HG03565 (cell line): ENCODE data around the gene OR51G2.
"Not testable (repeated sequence)": the region's sequence is repeated elsewhere in the genome, so short reads cannot be mapped to it uniquely, and the experiment has no call there.

ENCODE experiments used
- ATAC-seq: cut with Tn5 transposase; IDR thresholded peaks from one replicate; pipeline ENCODE4 v1.9.1; 2021; ENCODE audit warnings: mild to moderate bottlenecking, moderate library complexity; ENCODE audit not compliant: unreplicated experiment

OR51G2 gene

DNA sequence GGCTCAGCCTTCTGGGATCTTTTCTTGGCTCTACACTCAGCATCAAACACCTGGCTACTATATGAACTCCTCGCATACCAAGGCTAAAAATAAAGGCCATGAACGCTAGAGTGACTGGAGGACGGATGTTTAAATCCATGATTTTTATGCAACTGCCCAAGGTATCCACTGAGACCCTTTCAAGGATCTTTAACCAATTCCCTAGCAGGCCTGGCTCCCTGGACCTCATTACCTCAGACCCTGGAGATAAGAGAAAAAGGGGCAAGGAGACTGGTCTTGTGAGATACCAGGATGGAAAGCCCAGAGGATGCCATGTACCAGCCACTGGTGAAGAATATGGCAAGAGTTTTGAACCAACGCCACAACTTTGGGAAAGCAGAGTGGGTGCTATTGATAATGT is at the start of gene OR51G2:
Gene OR51G2, minus strand, starts transcription at position 101 of the 400 bp plus-strand sequence. CDS start 3,687 bp downstream, outside the sequence.
- ATAC-seq = no peak

DNA sequence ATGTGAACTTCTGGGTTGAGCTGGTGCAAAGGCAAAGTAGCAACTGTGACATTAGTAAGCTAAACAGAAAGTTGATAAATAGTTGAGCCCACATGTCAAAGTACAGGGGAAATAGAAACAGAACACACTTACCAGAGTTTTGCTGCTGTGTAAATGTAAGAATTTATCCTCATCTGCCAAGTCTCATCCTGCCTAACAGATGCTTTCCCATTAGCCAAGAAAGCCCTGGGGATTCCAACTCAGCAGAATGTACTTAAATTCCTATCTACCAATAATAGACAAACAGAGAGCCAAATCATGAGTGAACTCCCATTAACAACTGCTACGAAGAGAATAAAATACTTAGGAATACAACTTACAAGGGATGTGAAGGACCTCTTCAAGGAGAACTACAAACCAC is 43.7 kb upstream of the OR51G2 start:
- ATAC-seq = no peak

DNA sequence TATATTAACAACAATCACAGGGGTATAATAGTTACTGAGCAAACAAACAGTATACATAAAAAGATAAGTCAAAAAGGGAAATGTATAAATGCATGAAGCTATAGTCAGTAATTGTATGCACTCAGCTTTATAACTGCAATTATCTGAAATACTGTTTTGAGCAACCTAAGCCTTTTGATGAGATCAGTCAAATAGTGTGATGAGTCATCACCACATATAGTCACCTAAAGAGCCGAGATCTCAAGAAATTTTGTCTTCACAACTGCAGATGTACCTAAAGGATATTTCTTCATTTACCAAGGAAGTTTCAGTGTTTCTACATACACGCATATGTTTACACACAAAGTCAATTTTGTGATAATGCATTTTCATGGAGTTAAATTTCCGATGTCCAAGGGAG is 41.7 kb upstream of the OR51G2 start:
- no peak for ATAC-seq

DNA sequence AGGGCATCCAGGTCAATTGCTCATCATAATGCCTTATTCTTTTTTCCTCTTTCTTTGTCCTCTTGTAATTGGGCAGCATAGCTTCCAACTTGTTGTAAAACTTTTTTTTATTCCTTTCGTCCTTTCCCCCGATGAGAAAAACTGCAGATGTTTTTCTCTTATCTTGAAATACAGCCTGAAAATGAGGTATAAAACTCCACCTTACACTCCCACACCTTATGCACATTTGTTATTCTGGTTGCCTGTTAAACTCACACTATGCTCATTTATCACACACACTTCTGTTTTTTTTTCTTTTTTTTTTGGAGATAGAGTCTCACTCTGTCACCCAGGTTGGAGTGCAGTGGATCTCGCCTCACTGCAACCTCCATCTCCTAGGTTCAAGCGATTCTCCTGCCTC is 38.2 kb upstream of the OR51G2 start:
- no peak for ATAC-seq

- not testable (repeated sequence) for ATAC-seq
These were observed 36.5 kb upstream of the OR51G2 start, which contains the start of gene OR51A2 for GRCh38 chr11:4955613-4956012. OR51A2 (minus strand) TSS chr11:4955713; CDS start chr11:4955713, 0 bp downstream.

DNA sequence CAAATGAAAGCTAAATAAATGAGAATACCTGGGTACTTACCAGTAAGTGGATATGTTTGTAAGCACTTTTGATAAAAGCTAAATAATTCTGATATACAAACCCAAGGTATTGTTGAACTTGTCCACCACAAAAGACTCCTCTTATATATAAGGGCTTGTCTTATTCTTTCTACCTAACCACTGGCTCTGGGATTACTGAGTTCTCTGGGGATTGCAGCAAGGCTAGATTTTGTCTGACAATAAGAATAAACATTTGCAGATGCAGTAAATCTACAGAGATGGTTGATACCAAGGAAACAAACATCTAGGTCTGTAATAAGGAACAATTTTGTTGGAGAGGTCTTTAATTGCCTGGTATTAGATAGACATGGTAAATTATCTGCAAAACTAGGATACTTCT is 28.4 kb upstream of the OR51G2 start, which contains the start of gene OR51A4:
Gene OR51A4, minus strand, starts transcription at position 101 of the 400 bp plus-strand sequence. CDS start 505 bp downstream, outside the sequence.
- no peak for ATAC-seq

DNA sequence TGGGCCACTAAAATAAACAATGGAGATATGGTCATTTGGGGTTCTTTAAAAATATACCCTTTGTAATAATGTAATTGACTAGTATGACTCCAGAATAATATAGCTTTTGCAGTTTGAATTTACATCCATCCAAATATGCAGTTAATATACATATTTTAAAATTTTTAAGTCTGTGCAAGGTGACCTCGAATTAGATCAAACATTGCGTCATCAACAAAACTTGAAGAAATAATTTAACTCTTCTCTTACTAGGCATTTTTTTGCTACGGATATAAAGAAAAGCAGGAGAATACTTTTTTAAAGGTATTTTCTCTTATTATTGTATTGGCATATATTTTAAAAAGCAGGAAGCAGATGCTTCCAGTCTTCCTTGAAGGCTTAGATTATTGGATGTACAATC is 17.6 kb upstream of the OR51G2 start:
- no peak for ATAC-seq

GRCh38 chr11:4932751-4933150 is 13.6 kb upstream of the OR51G2 start:
- no peak for ATAC-seq

DNA sequence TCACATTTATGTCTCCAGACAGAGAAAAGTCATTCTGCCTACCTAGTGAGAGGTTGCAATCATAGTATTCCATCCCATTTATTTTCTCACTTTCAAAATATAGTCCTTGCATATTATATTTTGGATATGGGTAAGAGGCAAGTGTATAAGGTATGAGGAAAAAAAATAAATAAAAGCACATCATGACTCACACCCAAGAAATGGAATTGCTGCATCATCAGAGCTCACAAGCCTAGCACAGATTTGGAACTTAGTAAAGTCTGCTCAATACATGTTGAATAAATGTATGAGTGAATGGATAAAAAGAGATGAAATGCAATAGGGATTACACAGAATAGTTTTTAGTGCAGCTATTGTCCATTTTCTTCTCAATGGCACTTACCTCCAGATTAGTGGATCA is 7.5 kb upstream of the OR51G2 start:
- no peak for ATAC-seq

DNA sequence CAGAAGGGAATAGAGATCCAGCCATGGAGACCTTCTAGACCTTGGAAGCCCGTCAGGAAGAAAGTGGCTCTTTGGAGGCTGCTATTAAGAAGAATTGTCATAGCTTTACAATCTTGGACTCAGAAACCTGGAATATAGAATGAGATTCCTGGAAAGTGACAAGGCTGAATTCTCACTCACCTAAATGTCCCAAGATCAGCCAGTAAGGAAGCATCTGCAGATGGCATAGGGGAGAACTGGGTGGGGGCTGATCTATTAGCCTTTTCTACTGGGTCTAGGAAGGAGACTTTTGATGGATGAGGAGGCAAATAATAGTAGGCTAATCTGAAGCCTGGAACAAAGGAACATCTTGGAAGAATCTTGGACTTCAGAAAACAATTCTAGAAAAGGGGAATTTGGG is 5.1 kb upstream of the OR51G2 start, which contains the start of gene OR51G1:
Gene OR51G1, minus strand, starts transcription at position 101 of the 400 bp plus-strand sequence. Its CDS starts 0 bp downstream, at position 101.
- no peak for ATAC-seq

DNA sequence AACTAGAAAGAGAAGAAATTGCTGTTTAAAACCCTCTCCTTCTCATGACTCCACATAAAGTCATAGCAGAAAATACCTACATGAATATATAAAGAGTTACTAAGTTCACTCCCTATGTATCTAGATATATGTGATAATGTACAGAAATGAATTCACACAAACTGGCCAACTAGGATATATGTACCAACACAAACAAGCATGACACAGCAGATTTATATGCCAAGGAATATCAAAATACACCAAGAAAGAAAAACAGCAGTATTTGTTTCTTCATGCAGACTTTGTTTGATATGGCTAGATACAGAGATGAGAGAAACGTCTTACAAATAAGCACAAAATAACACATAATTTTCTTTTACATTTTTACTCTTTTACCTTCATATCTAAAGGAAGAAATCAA is 3.2 kb upstream of the OR51G2 start:
- ATAC-seq = no peak

DNA sequence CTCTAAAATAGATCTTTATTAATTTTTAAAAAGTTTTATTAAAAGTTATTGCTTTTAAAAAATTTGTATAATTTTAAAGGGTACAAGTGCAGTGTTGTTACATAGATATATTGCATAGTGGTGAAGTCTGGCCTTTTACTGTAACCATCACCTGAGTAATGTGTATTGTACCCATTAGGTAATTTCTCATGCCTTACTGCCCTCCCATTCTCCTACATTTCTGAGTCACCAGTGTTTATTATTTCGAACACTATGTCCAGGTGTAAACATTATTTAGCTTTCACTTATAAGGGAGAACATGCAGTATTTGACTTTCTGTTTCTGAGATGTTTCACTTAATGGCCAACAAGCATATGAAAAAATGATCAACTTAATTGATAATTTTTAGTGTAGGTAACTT is 2.6 kb upstream of the OR51G2 start:
- no peak for ATAC-seq

GRCh38 chr11:4916581-4916980 is 2.6 kb downstream of the OR51G2 start:
- ATAC-seq = no peak

DNA sequence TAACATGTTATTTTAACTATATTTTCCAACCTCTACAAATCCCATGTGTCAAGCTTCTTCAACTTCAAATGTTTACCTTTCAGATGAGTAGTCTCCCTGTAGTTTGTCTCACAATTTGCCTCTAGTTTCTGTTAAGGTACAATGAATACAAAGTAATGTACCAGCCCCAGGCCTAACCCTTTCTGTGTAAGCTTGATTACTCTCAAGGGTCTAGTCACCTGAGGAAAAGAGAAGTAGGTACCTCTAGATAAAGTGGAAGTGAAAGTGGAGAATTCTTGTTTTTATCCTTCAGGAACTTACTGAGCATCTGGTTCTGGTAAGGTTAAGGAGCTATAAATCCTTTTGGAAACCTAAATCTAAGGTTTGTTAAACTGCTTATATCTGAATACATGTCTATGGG is 15.7 kb downstream of the OR51G2 start, which contains the start of gene OR51A7:
Gene OR51A7, plus strand, starts transcription at position 300 of the 400 bp plus-strand sequence. CDS start 3,587 bp downstream, outside the sequence.
- ATAC-seq = no peak

DNA sequence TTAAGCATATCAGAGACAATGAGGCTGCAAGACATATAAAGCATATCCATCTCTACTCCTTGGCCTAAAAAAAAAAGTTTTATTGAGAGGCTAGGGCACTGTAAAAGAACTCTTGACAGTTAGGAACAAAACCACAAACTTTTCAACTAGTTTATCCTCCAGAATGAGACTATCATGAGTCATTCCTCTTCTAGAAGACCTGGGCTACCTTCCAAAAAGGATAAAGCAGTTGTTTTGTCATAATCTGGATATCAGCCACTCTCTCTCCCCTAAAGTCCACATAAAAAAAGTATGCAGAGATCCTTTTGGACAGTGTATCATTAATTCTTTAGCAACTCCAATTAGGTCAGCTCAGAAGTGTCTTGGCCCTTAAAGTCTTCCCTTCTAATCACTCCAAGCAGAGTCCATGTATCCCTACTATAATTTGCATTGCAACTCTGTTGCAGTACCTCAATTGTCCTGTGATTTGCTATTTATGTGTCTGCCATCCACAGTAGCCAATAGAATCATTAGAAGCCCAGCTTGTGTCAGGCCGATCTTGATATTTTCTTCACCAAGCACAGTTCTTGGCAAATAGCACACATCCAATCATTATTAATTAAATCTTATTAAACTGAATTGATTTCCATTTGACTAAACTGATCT is 27.0 kb downstream of the OR51G2 start:
- ATAC-seq = no peak

DNA sequence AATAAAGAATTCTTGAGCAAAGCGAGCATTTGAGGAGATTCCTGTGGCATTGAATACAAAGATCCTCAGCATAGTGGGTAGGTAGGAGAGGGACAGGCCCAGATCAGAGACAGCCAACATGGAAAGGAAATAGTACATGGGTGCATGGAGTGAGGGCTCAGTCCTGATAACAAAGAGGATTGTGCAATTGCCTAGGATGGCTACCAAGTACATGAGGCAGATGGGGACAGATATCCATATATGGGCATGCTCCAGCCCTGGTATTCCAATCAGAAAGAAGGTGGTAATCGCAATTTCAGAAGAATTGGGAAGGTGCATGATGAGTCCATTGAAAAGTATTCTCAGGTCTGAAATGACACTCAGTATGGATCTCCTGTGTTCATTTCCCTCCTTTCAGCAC is 28.9 kb downstream of the OR51G2 start:
- no peak for ATAC-seq

GRCh38 chr11:4887591-4887990 is 31.6 kb downstream of the OR51G2 start:
- no peak for ATAC-seq

GRCh38 chr11:4886186-4886585 is 33.0 kb downstream of the OR51G2 start:
- no peak for ATAC-seq

DNA sequence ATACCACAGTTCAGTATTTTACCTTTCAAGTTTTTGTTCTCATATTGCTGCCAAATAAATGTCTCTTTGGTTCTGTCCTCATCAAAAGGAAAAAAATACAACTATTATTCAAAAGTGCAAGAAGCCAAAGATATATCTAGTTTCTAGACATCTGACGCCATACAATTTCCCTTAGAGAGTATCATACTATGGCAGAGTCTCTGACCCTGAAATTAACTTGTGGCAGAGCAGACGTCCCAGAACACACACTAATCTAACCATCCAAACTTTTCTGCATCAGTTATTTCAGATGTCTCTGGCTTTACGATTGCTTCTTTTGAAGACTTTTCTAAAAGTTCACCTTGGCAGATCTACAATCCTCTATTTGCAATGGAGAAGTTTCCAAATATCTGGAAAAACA is 34.8 kb downstream of the OR51G2 start:
- no peak for ATAC-seq

DNA sequence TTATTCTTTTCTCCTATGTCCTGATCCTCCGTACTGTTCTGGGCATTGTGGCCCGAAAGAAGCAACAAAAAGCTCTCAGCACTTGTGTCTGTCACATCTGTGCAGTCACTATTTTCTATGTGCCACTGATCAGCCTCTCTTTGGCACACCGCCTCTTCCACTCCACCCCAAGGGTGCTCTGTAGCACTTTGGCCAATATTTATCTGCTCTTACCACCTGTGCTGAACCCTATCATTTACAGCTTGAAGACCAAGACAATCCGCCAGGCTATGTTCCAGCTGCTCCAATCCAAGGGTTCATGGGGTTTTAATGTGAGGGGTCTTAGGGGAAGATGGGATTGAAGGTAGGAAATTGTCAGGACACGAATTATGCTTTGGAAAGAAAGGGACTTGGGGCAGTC is 36.6 kb downstream of the OR51G2 start:
- ATAC-seq = no peak

DNA sequence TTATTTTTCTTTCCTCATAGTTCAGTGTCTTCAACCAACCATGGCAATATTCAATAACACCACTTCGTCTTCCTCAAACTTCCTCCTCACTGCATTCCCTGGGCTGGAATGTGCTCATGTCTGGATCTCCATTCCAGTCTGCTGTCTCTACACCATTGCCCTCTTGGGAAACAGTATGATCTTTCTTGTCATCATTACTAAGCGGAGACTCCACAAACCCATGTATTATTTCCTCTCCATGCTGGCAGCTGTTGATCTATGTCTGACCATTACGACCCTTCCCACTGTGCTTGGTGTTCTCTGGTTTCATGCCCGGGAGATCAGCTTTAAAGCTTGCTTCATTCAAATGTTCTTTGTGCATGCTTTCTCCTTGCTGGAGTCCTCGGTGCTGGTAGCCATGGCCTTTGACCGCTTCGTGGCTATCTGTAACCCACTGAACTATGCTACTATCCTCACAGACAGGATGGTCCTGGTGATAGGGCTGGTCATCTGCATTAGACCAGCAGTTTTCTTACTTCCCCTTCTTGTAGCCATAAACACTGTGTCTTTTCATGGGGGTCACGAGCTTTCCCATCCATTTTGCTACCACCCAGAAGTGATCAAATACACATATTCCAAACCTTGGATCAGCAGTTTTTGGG is 37.2 kb downstream of the OR51G2 start, which contains the start of gene OR51T1:
Gene OR51T1, plus strand, starts transcription at position 41 of the 641 bp plus-strand sequence. Its CDS starts 0 bp downstream, at position 41.
- no peak for ATAC-seq

- ATAC-seq = no peak
These were observed 38.0 kb downstream of the OR51G2 start for GRCh38 chr11:4881188-4881587.
